Panc1 (cell line): ENCODE data around the gene CHID1. TPM values are rescaled to one million over a fixed set of nuclear protein-coding genes. Genes with fewer than 3 reads are reported as not detected.
A peak's percentile ranks its signal among the peaks of the same experiment; 100 is the strongest.

Source experiments
- ATAC-seq: fragments of 200-7000 bp; cut with Tn5 transposase; 2 replicates; pipeline ENCODE4 v1.9.1; 2020; ENCODE audit warnings: mild to moderate bottlenecking, moderate library complexity
- BruUV-seq: library from RNA; stranded (reverse); fragments of 400-500 nt; replicated peaks from 2 replicates; lab custom pipeline; 2021; lab: Mats Ljungman, UMichigan
- CTCF ChIA-PET: fragments of 300-600 bp; sonication (Branson Sonifier 250); formaldehyde crosslinking; loops from one replicate; lab custom pipeline; 2022; ENCODE audit warnings: antibody characterized with exemption; lab: Charles Lee
- POLR2A ChIA-PET: fragments of 300-600 bp; sonication (Branson Sonifier 250); formaldehyde crosslinking; loops from one replicate; lab custom pipeline; 2022; ENCODE audit warnings: antibody characterized with exemption; lab: Charles Lee
- DNase-seq: peaks from one replicate; pipeline ENCODE4 v3.0.0-alpha.2; 2010; ENCODE audit warnings: low read depth, low spot score
- H3K27ac ChIP-seq: 2 replicates; pipeline ENCODE4 v1.5.1; 2011; ENCODE audit warnings: mild to moderate bottlenecking, low read length, inconsistent platforms
- H3K27me3 ChIP-seq: fragments of 200-500 bp; sonication (Bioruptor generic); 2 replicates; pipeline ENCODE4 v1.6.0; 2014; ENCODE audit warnings: low read length, inconsistent platforms; ENCODE audit not compliant: control insufficient read depth, insufficient read depth
- H3K36me3 ChIP-seq: fragments of 200-500 bp; sonication (Bioruptor generic); 2 replicates; pipeline ENCODE4 v1.5.1; 2014; ENCODE audit warnings: inconsistent platforms, mild to moderate bottlenecking, low read length, moderate library complexity; ENCODE audit not compliant: control insufficient read depth, insufficient read depth
- H3K4me1 ChIP-seq: 2 replicates; pipeline ENCODE4 v1.5.1; 2011; ENCODE audit warnings: inconsistent platforms, mild to moderate bottlenecking, low read length, moderate library complexity; ENCODE audit not compliant: control insufficient read depth, insufficient read depth
- H3K4me3 ChIP-seq, 2 experiments: 2 replicates each; pipeline ENCODE4 v1.5.1; 2011 to 2012; ENCODE audit warnings: low read depth in 2 of 2, low read length in 2 of 2, mild to moderate bottlenecking in 2 of 2, inconsistent platforms in 1 of 2, moderate library complexity in 1 of 2
- H3K9me3 ChIP-seq: fragments of 200-500 bp; sonication (Bioruptor generic); 2 replicates; pipeline ENCODE4 v1.5.1; 2014; ENCODE audit warnings: low read depth, mild to moderate bottlenecking, inconsistent platforms, low read length, moderate library complexity; ENCODE audit not compliant: control insufficient read depth, insufficient read depth
- POLR2AphosphoS5 ChIP-seq: IDR thresholded peaks from 2 replicates; pipeline ENCODE4 v1.6.1; 2012; ENCODE audit warnings: mild to moderate bottlenecking, low read depth, low read length, moderate library complexity
- REST ChIP-seq, 2 experiments: IDR thresholded peaks; 2 replicates each; pipeline ENCODE4 v1.6.1; 2011 to 2012; ENCODE audit warnings: low read depth in 2 of 2, control low read depth in 1 of 2, low read length in 1 of 2, mild to moderate bottlenecking in 1 of 2, moderate library complexity in 1 of 2; ENCODE audit not compliant: insufficient read depth in 1 of 2
- SIN3A ChIP-seq: IDR thresholded peaks from 2 replicates; pipeline ENCODE4 v1.6.1; 2012; ENCODE audit warnings: low read depth, mild to moderate bottlenecking, low read length, moderate library complexity, borderline replicate concordance; ENCODE audit not compliant: insufficient read depth
- TCF7L2 ChIP-seq: IDR thresholded peaks from 2 replicates; pipeline ENCODE4 v1.6.1; 2011; ENCODE audit warnings: mild to moderate bottlenecking, low read depth, low read length, inconsistent platforms
- in situ Hi-C: cut with HindIII; loops from 2 replicates; pipeline ENCODE4 v1.10.0; 2016; ENCODE audit warnings: low sequenced_read_pairs, low pct_unique_long_range_greater_than_20kb
- intact Hi-C: fragments of 100-400 bp; cut with micrococcal nuclease; formaldehyde crosslinking; loops from one replicate; pipeline ENCODE4 v1.10.0; 2022; ENCODE audit not compliant: unreplicated experiment
- total RNA-seq: library from RNA; stranded (reverse); gene quantifications from one replicate; pipeline ENCODE4 v1.2.1, GENCODE V29; 2021; ENCODE audit not compliant: unreplicated experiment
- TF ChIP-seq, protein P1 (sequence below): fragments of 450-650 bp; IDR thresholded peaks from 2 replicates; pipeline ENCODE4 v1.5.1; 2017; ENCODE audit warnings: mild to moderate bottlenecking

CHID1 gene
- total RNA-seq, 1 experiment from 2014 or later, result 224 TPM

DNA sequence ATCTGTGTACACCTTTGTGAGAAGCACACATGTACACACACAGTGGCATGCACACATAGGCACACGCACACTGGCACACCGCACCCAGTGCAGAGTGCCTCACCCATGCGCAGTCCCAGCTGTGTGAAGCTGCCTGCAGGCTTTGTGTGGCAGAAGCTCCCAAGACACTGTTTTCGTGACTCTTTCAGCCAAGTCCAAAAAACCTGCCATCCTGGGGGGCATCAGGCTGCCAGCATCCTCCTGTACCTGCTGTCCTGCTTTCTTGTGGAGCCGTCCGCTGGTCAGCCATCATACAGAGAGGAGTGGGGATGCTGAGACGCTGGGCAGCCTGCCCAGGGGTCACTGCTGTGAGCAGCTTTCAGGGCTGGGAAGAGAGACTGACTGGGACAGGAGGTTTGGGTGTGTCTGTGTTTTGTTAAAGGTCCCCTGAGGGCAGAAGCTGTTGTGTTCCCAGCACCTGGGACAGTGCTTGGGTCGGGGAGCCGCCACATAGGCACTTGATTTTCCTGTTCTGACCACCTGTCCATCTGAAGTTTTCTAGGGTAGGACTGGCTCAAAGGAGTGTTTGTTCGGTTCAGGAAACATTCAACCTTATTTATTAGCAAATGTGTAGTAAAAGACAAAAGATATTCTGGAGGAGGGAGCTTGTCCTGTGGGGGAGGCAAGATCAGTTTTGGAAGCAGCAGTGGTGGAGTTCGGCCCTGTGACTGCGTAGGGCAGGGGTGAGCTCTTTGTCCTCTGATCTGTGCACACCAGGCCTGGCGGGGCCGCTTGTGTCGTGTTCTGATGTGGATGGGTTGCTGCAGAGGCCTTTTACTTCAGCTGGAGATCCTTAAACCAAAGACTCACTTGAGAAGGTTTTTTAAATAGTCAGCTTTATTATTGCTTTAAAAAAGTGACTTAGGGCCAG is 44.8 kb upstream of the CHID1 start:
- ATAC-seq (0 out of 2 replicates have a peak, but pooled peaks have one; percentile 24), DNase-seq (no peak)
- CTCF ChIA-PET, result interaction anchor here (1.0 kb wide), 1 partner anchor 60 kb away, joined by 4 read pairs; no protein-coding TSS in a partner anchor
- Histone ChIP-seq H3K9me3 (no peaks in the 10 kb centered on the region), H3K4me3 (no peak overlapping the region), H3K27me3 (no peaks in the 10 kb centered on the region), H3K4me1 (peaks cover 6% of the 10 kb centered on the region; the same call in 1 of the 2 replicates), H3K36me3 (peaks cover 5% of the 10 kb centered on the region), H3K27ac (no peak overlapping the region)
- POLR2A ChIA-PET, result interaction anchor here (0.5 to 0.6 kb wide), 2 partner anchors 20 to 40 kb away, joined by 3 read pairs; no protein-coding TSS in a partner anchor
- in situ Hi-C loops (no loop called here), intact Hi-C loops (no loop called here)
- no peak for TF ChIP-seq SIN3A
- TF ChIP-seq TCF7L2, result no peak
- TF ChIP-seq, protein P1, sequence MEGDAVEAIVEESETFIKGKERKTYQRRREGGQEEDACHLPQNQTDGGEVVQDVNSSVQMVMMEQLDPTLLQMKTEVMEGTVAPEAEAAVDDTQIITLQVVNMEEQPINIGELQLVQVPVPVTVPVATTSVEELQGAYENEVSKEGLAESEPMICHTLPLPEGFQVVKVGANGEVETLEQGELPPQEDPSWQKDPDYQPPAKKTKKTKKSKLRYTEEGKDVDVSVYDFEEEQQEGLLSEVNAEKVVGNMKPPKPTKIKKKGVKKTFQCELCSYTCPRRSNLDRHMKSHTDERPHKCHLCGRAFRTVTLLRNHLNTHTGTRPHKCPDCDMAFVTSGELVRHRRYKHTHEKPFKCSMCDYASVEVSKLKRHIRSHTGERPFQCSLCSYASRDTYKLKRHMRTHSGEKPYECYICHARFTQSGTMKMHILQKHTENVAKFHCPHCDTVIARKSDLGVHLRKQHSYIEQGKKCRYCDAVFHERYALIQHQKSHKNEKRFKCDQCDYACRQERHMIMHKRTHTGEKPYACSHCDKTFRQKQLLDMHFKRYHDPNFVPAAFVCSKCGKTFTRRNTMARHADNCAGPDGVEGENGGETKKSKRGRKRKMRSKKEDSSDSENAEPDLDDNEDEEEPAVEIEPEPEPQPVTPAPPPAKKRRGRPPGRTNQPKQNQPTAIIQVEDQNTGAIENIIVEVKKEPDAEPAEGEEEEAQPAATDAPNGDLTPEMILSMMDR, result no peak
- no peak for TF ChIP-seq REST (IDR thresholded peaks at IDR 0.05; ENCODE audit: insufficient read depth in 1 of 2, low read depth in 2 of 2, low read length in 1 of 2)
- no peak for TF ChIP-seq POLR2AphosphoS5
- no TSS peak for BruUV-seq

DNA sequence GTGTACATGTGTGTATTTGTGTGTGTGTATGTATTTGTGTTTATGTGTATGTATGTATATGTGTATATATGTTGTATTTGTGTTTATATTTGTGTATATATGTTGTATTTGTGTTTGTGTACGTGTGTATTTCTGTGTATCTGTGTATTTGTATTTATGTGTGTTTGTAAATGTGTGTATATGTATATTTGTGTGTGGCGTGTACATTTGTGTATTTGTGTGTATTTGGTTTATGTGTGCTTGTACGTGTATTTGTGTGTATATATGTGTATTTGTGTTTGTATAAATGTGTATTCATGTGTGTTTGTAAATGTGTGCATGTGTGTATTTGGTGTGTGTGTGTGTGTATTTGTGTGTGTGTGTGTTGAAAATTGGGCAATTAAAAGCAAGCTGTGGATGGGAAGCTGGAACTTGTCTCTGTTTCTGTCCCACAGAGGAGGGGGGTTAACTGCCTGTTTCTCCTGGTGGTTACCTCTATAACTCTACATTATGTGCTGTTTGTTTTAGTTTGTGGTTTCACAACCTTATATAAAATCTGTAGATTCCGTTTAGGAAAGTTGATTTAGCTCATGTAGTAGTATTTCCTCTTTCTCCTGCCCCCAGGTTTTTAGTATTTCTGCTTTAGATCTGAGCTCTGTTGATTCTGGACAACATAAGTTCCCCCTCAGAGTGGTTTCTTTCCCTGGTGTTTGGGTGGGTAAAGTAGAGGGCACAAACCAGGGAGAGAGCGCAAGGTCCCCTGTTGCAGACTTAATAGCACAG is 44.0 kb upstream of the CHID1 start:
- no peaks in the 10 kb centered on the region for H3K27me3 ChIP-seq
- intact Hi-C loops, result no loop called here
- BruUV-seq, result no TSS peak
- ATAC-seq (no peak), DNase-seq (no peak)
- in situ Hi-C loops, result no loop called here
- CTCF ChIA-PET, result no interaction called here
- H3K27ac ChIP-seq, result no peak overlapping the region
- peaks cover 4% of the 10 kb centered on the region for H3K36me3 ChIP-seq
- no peak overlapping the region for H3K4me3 ChIP-seq
- peaks cover 6% of the 10 kb centered on the region; the same call in 1 of the 2 replicates for H3K4me1 ChIP-seq
- no peaks in the 10 kb centered on the region for H3K9me3 ChIP-seq
- POLR2A ChIA-PET, result no interaction called here
- no peak for TF ChIP-seq REST (IDR thresholded peaks at IDR 0.05; ENCODE audit: insufficient read depth in 1 of 2, low read depth in 2 of 2, low read length in 1 of 2)
- TF ChIP-seq SIN3A, result no peak
- no peak for TF ChIP-seq POLR2AphosphoS5
- TF ChIP-seq, protein P1, result no peak
- no peak for TF ChIP-seq TCF7L2
